NCI-H146 treated with DMSO at 0.1 percent for 48 hours (cell line): ENCODE results near the gene GRID2.
"Not testable (repeated sequence)": the region's sequence is repeated elsewhere in the genome, so short reads cannot be mapped to it uniquely, and the experiment has no call there.

ENCODE experiments used
- DNase-seq: peaks from one replicate; lab custom pipeline; 2025; ENCODE audit not compliant: unreplicated experiment; lab: John Stamatoyannopoulos, UW

Gene GRID2

DNA sequence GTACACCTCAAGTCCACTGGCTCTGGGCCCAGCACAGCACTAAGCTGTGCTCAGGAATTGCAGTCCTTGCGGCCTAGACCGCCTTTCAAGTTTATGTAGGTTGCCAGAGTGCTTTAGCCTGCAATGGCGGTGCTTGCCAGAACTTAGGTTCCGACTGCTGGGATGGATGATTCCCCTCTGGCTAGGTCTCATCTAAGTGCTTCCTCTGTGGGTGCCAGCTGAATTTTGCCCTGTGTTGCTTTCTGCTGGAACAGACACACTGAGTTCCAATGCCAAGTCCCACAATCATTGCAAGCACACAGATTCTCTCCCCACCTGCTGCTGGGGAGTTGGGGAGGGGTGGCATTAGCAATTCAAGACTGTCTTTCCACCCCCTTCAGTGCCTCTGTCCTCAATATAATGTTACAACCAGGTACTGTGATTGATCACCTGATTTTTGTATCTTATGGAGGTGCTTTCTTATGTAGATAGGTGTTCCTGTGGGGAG lies 129.5 kb downstream of the GRID2 start:
- no peak for DNase-seq

DNA sequence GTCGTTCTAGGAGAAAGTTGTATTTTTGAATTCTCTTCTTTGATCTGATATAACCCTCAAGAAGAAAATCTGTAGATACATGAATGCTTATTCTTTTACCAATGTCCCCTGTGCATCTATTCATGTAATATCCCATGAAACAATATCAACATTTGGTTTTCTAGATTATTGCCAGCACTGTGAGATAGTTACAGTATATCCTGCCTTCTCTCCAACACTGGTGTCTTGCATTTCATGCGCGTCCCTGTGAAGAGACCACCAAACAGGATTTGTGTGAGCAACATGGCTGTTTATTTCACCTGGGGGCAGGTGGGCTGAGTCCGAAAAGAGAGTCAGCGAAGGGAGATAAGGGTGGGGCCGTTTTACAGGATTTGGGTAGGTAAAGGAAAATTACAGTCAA lies 135.0 kb downstream of the GRID2 start:
- not testable (repeated sequence) for DNase-seq

DNA sequence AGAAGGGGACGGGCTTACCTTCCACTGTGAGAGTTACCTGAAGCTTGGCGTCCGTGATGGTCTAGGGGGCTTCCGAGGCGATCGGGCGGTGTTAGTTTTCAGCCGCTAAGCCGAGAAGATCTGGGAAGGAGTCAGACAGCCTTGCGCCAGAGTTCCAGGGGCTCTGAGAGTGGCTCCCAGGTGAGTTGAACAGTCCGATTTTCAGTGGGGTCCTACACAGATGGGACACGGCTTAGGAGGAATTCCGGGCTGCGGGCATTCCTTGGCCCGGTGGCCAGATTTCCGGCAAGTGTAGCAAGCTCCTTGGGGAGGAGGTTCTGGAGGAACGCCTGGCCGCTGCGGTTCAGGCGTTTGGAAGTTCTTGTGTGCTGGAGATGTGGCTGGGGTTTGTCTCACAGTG lies 138.4 kb downstream of the GRID2 start:
- DNase-seq, result not testable (repeated sequence)

GRCh38 chr4:92444143-92444843 lies 140.5 kb downstream of the GRID2 start:
- not testable (repeated sequence) for DNase-seq

DNA sequence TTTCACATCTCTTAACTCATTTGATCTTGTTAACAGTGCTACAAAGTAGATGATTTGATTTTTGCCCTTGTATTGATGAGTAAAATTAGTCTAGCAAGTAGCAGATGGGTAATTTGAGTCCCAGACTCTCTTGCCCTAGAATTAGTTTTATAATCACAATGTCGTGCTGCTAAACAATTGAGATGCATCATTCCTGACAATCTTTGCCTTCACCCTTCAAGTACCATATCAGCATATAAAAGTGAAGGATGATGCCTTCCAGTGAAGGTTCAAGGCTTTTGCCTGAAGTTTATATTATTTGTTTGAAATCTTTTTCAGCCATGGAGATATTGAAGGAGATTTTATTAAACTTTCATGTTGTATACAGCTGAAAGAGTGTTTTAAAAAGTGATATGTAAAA lies 141.4 kb downstream of the GRID2 start:
- DNase-seq, result no peak

DNA sequence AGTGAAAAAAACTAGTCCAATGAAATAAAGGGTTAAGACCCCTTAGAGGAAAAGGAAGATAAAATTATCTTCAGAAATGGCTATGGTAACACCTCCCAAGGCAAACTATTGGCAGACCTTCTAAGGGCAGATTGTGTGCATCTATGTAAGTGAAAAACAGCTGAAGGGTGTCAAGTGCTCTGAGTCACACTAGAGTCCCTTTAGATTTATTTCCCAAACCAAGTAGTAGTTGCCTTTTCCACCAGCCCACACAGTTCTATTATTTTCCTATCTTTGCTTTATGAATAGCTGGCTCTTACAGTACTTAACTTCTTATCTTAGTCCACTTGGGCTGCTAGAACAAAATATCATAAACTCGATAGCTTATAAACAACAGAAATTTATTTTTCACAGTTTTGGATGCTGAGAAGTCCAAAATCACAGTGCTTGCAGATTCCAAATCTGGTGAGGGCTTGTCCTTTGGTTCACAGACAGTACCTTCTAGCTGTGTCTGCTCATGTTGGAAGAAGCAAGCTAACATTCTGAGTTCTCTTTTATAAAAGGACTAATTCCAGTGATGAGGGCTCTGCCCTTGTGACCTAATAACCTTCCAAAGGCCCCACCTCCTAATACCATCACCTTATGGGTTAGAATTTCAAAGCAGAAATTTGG lies 143.6 kb downstream of the GRID2 start:
- DNase-seq, result no peak

- DNase-seq, result not testable (repeated sequence)
Measured at GRCh38 chr4:92448176-92448575, 144.4 kb downstream of the GRID2 start.

DNA sequence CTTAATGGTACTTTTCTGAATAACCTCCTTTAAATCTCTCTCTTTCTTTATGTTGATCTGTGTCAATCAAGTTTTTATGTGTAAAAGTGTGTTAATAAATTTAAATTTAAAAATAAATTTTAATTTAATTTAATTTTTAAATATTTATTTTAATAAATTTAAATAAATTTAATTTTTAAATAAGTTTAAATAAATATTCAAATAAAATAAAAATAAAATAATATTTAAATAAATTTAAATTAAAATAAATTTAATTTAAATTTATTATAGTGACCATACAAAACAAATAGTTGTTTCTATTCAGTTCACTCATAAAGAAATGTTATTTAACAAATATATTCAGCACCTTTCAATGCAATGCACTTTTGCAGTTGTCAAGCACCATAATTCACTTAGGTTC lies 146.9 kb downstream of the GRID2 start:
- DNase-seq, result no peak

GRCh38 chr4:92451782-92452181 lies 148.0 kb downstream of the GRID2 start:
- DNase-seq, result no peak

DNA sequence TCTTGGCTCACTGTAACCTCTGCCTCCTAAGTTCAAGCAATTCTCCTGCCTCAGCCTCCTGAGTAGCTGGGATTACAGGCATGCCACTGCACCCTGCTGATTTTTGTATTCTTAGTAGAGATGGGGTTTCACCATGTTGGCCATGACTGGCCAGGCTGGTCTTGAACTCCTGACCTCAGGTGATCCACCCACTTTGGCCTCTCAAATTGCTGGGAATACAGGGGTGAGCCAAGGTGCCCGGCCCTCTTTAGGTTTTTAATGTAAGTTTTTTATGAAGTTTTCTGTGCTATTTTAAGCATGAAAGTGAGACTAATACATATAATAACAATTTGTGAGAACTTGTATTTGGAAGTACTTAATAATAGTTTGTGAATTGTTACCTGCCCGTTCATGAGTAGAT lies 148.6 kb downstream of the GRID2 start:
- not testable (repeated sequence) for DNase-seq

DNA sequence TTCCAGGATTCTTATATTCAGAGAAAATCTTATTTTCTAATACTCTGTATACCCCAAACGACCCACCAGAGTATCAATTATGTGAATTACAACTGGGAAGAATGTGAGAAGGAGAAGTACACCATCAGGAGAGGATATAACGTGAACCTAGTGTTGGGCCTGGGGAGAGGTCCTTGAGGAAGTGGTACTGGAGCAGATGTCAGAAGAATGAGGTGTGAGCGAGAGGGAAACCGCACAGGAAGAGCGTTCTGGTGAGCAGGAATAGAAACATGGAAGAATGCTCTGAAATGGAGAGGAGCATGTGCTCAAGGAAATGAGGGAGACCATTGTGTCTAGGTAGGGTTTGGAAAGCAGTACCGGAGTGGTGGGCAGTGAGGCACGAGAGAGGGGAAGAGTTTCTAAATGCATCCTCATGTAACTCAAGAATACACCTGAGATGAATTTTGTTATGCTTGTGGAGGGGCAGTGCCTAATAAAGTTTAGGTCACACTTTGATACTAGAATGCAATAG lies 151.6 kb downstream of the GRID2 start:
- no peak for DNase-seq

DNA sequence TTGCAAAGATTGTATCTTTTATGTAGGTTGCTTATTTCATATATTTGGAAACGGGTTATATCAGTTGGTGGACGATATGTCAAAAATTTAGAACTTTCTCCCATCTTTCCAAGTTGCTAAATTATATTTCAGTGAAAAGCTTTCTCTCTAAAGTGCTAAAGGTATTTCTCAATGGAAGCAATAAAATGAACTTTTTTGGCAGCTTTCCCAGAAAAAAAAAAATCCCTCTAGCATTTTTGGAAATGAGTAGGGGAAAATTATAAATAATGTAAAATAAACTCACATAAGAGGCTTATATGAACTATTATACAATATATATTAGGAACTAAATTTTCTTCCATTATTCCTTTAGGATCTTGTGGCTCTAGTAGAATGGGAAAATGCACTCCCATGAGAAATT lies 152.2 kb downstream of the GRID2 start:
- no peak for DNase-seq

GRCh38 chr4:92461732-92462131 lies 158.0 kb downstream of the GRID2 start:
- DNase-seq, result no peak

- no peak for DNase-seq
Measured at GRCh38 chr4:92477298-92477697, 173.5 kb downstream of the GRID2 start.

- no peak for DNase-seq
Measured at GRCh38 chr4:92483341-92483740, 179.6 kb downstream of the GRID2 start.

DNA sequence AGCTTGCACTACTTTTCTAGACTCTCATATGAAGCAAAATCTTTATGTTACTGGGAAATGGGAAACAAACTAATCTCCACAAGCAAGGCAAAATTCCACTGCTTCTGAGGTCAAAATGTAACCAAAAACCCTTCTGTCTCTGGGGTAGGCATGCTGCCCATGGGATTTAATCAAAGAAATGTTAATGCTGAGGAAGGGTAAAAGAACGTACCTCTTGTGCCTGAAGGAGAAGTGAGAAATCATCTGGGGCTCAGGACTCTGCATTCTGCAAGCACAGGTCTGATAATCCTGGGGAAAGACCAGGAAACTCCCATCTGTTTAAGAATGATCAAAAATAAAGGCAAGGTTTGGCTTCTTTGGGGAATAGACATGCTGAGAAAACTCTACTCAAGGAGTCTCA lies 184.7 kb downstream of the GRID2 start:
- no peak for DNase-seq

DNA sequence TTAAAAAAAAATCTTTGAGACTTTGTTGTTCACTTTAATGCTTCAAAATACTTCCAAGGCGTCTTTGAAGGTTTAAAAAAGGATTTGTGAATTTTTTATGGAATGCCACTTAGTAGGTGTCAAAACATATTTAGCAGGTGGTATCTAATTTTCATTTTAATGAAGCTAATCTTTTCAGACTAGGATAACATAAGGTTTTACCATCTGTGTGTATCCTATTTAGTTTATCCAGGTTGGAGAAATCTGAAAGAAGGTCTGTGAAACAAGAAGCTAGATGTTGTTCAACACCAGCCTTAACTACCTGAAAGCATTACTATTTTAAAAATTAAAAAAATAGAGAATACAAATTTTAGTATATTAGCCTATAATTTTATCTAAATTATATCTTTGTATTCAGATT lies 193.4 kb downstream of the GRID2 start:
- no peak for DNase-seq

- no peak for DNase-seq
Measured at GRCh38 chr4:92501456-92501855, 197.7 kb downstream of the GRID2 start.

GRCh38 chr4:92506933-92507332 lies 203.2 kb downstream of the GRID2 start:
- no peak for DNase-seq

GRCh38 chr4:92514627-92515026 lies 210.9 kb downstream of the GRID2 start:
- DNase-seq, result no peak

- no peak for DNase-seq
Measured at GRCh38 chr4:92516450-92516849, 212.7 kb downstream of the GRID2 start.

DNA sequence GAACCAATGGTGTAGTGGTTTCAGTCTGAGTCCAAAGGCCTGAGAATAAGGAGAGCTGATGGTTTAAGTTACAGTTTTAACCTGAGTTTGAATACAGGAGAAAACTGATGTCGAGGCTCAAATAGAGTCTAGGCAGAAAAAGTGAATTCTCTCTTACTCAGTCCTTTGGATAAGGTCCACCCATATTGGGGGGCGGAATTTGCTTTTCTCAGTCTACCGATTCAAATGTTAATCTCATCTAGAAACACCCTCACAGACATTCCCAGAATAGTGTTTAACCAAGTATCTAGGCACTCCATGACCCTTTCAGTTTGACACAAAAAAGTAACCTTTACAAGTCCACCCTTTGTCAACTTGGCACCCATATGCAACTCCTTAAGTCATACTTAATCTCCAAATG lies 216.0 kb downstream of the GRID2 start:
- no peak for DNase-seq
